GOT3 (cell line): ENCODE results near the gene SRGAP1.
"Not testable (repeated sequence)": the region's sequence is repeated elsewhere in the genome, so short reads cannot be mapped to it uniquely, and the experiment has no call there.

Source experiments
- DNase-seq: peaks from one replicate; lab custom pipeline; 2025; ENCODE audit warnings: mixed read lengths; lab: John Stamatoyannopoulos, UW

Gene SRGAP1

GRCh38 chr12:64085154-64085553, 240.7 kb downstream of the SRGAP1 start:
- no peak for DNase-seq

GRCh38 chr12:64085996-64086395, 241.5 kb downstream of the SRGAP1 start:
- no peak for DNase-seq

- DNase-seq = no peak
Measured at GRCh38 chr12:64086946-64087345, 242.4 kb downstream of the SRGAP1 start.

GRCh38 chr12:64087761-64088160, 243.3 kb downstream of the SRGAP1 start:
- no peak for DNase-seq

GRCh38 chr12:64088431-64089349, 244.2 kb downstream of the SRGAP1 start:
- DNase-seq = peak; percentile 99

- DNase-seq = no peak
Measured at GRCh38 chr12:64090047-64090446, 245.5 kb downstream of the SRGAP1 start.

- DNase-seq = no peak
Measured at GRCh38 chr12:64091186-64091585, 246.7 kb downstream of the SRGAP1 start.

- DNase-seq = no peak
Measured at GRCh38 chr12:64092507-64093196, 248.2 kb downstream of the SRGAP1 start.

GRCh38 chr12:64093689-64094088, 249.2 kb downstream of the SRGAP1 start:
- DNase-seq = no peak

GRCh38 chr12:64097366-64098105, 253.0 kb downstream of the SRGAP1 start:
- DNase-seq = no peak

GRCh38 chr12:64098709-64099354, 254.3 kb downstream of the SRGAP1 start:
- DNase-seq = no peak

- DNase-seq = no peak
Measured at GRCh38 chr12:64099397-64099796, 254.9 kb downstream of the SRGAP1 start.

- DNase-seq = no peak
Measured at GRCh38 chr12:64102339-64102738, 257.8 kb downstream of the SRGAP1 start.

GRCh38 chr12:64103825-64104740, 259.6 kb downstream of the SRGAP1 start:
- no peak for DNase-seq

- DNase-seq = no peak
Measured at GRCh38 chr12:64105026-64105425, 260.5 kb downstream of the SRGAP1 start.

- DNase-seq = no peak
Measured at GRCh38 chr12:64107776-64108175, 263.3 kb downstream of the SRGAP1 start.

- no peak for DNase-seq
Measured at GRCh38 chr12:64109706-64110105, 265.2 kb downstream of the SRGAP1 start.

- no peak for DNase-seq
Measured at GRCh38 chr12:64110864-64111263, 266.4 kb downstream of the SRGAP1 start.

GRCh38 chr12:64116969-64117368, 272.5 kb downstream of the SRGAP1 start:
- DNase-seq = no peak

- DNase-seq = no peak
Measured at GRCh38 chr12:64120568-64120967, 276.1 kb downstream of the SRGAP1 start.

GRCh38 chr12:64121086-64121485, 276.6 kb downstream of the SRGAP1 start:
- not testable (repeated sequence) for DNase-seq
